Measurements from ENCODE around the gene FAIM2.
"Not testable (repeated sequence)": the region's sequence is repeated elsewhere in the genome, so short reads cannot be mapped to it uniquely, and the experiment has no call there.

FAIM2 gene

GRCh38 chr12:49893753-49894750 is 9.6 kb downstream of the FAIM2 start:
- no peak for DNase-seq

- DNase-seq: no peak
Measured at GRCh38 chr12:49892732-49893317, 10.9 kb downstream of the FAIM2 start.

GRCh38 chr12:49892084-49892731 is 11.5 kb downstream of the FAIM2 start:
- no peak for DNase-seq

GRCh38 chr12:49891476-49891875 is 12.2 kb downstream of the FAIM2 start:
- no peak for DNase-seq

- DNase-seq: no peak
Measured at GRCh38 chr12:49891012-49891411, 12.7 kb downstream of the FAIM2 start.

GRCh38 chr12:49890096-49890461 is 13.6 kb downstream of the FAIM2 start:
- no peak for DNase-seq

GRCh38 chr12:49889361-49890095 is 14.2 kb downstream of the FAIM2 start:
- DNase-seq: no peak

GRCh38 chr12:49888461-49889151 is 15.1 kb downstream of the FAIM2 start:
- peak; percentile 6 for DNase-seq

- DNase-seq: no peak
Measured at GRCh38 chr12:49887536-49888401, 15.9 kb downstream of the FAIM2 start.

- no peak for DNase-seq
Measured at GRCh38 chr12:49887091-49887490, 16.6 kb downstream of the FAIM2 start.

GRCh38 chr12:49885663-49886461 is 17.8 kb downstream of the FAIM2 start:
- DNase-seq: no peak

GRCh38 chr12:49885118-49885517 is 18.6 kb downstream of the FAIM2 start:
- DNase-seq: no peak

- DNase-seq: no peak
Measured at GRCh38 chr12:49882851-49883464, 20.7 kb downstream of the FAIM2 start.

GRCh38 chr12:49882248-49882850 is 21.4 kb downstream of the FAIM2 start:
- no peak for DNase-seq

GRCh38 chr12:49881415-49882247 is 22.1 kb downstream of the FAIM2 start:
- DNase-seq: no peak

- DNase-seq: no peak
Measured at GRCh38 chr12:49880756-49881414, 22.8 kb downstream of the FAIM2 start.

- DNase-seq: not testable (repeated sequence)
Measured at GRCh38 chr12:49879065-49879464, 24.6 kb downstream of the FAIM2 start.

GRCh38 chr12:49878021-49878420 is 25.7 kb downstream of the FAIM2 start:
- DNase-seq: no peak

Data from CD4-positive, alpha-beta T cell treated with Interleukin-6 for 4 hours (primary cell).